ENCODE results near the gene MRPL34.

Gene MRPL34

GRCh38 chr19:17340302-17340870 is 34.7 kb downstream of the MRPL34 start:
- Histone ChIP-seq H3K4me3 (no peak overlapping the region), H3K27ac (no peak overlapping the region), H3K27me3 (no peaks in the 10 kb centered on the region), H3K9me3 (replicated peaks in 1 of 11) (no peaks in the 10 kb centered on the region), H3K36me3 (peaks cover 8 to 41% (median 27%) of the 10 kb centered on the region in 11 experiments; a peak in 20 of 22 replicates), H3K4me1 (peaks cover 22 to 59% (median 29%) of the 10 kb centered on the region in 10 experiments), H3K9ac (no peak overlapping the region), H3K4me2 (peak overlapping the region in 2 of 11 experiments; percentile 12 to 47; a peak in 2 of 22 replicates), H4K20me1 (no peaks in the 10 kb centered on the region)
- TF ChIP-seq Cebpa-rat (IDR thresholded peaks at IDR 0.05), result no peak

- Histone ChIP-seq H3K4me3 (no peak overlapping the region), H4K20me1 (no peaks in the 10 kb centered on the region), H3K27ac (no peak overlapping the region)
Observed at GRCh38 chr19:17340871-17341357, 35.2 kb downstream of the MRPL34 start.

GRCh38 chr19:17341386-17341785 is 35.7 kb downstream of the MRPL34 start:
- peaks cover 16 to 59% (median 24%) of the 10 kb centered on the region in 10 experiments for H3K4me1 ChIP-seq
- TF ChIP-seq Cebpa-rat (IDR thresholded peaks at IDR 0.05), result no peak
- peak overlapping the region in 3 of 11 experiments; percentile 0 to 22 (median 4); a peak in 1 of 22 replicates for H3K9ac ChIP-seq

More at GRCh38 chr19:17340871-17341357, 35.2 kb downstream of the MRPL34 start:
- Histone ChIP-seq H3K9me3 (replicated peaks in 1 of 11) (no peaks in the 10 kb centered on the region), H3K4me2 (0 out of 22 replicates have a peak overlapping the region, but pooled peaks of 1 of the 11 experiments have one; percentile 12), H3K36me3 (peaks cover 8 to 41% (median 27%) of the 10 kb centered on the region in 11 experiments; a peak in 20 of 22 replicates), H3K4me1 (peaks cover 17 to 58% (median 24%) of the 10 kb centered on the region in 10 experiments), H3K9ac (0 out of 22 replicates have a peak overlapping the region, but pooled peaks of 3 of the 11 experiments have one; percentile 0 to 22 (median 4)), H3K27me3 (no peaks in the 10 kb centered on the region)
- no peak for TF ChIP-seq Cebpa-rat (IDR thresholded peaks at IDR 0.05)

GRCh38 chr19:17341845-17342244 is 36.2 kb downstream of the MRPL34 start:
- peaks cover 8 to 41% (median 27%) of the 10 kb centered on the region in 11 experiments; a peak in 20 of 22 replicates for H3K36me3 ChIP-seq
- H4K20me1 ChIP-seq, result no peaks in the 10 kb centered on the region
- H3K9ac ChIP-seq, result 0 out of 22 replicates have a peak overlapping the region, but pooled peaks of 1 of the 11 experiments have one; percentile 0
- no peaks in the 10 kb centered on the region for H3K27me3 ChIP-seq
- H3K27ac ChIP-seq, result no peak overlapping the region
- H3K9me3 ChIP-seq (replicated peaks in 1 of 11), result no peaks in the 10 kb centered on the region
- peaks cover 21 to 64% (median 28%) of the 10 kb centered on the region in 10 experiments for H3K4me1 ChIP-seq
- no peak for TF ChIP-seq Cebpa-rat (IDR thresholded peaks at IDR 0.05)
- no peak overlapping the region for H3K4me2 ChIP-seq
- H3K4me3 ChIP-seq, result no peak overlapping the region

More at GRCh38 chr19:17341386-17341785, 35.7 kb downstream of the MRPL34 start:
- Histone ChIP-seq H3K9me3 (replicated peaks in 1 of 11) (no peaks in the 10 kb centered on the region), H3K36me3 (peaks cover 8 to 41% (median 27%) of the 10 kb centered on the region in 11 experiments; a peak in 20 of 22 replicates), H3K4me2 (0 out of 22 replicates have a peak overlapping the region, but pooled peaks of 1 of the 11 experiments have one; percentile 12), H4K20me1 (no peaks in the 10 kb centered on the region), H3K27ac (no peak overlapping the region), H3K27me3 (no peaks in the 10 kb centered on the region), H3K4me3 (no peak overlapping the region)

- Histone ChIP-seq H4K20me1 (no peaks in the 10 kb centered on the region), H3K9ac (peak overlapping the region in 3 of 11 experiments; percentile 55 to 64 (median 60); a peak in 4 of 22 replicates), H3K27ac (peak overlapping the region in 10 of 11 experiments; percentile 57 to 81 (median 70); a peak in 17 of 22 replicates), H3K4me2 (peak overlapping the region; percentile 62 to 88 (median 82)), H3K27me3 (no peaks in the 10 kb centered on the region), H3K4me3 (no peak overlapping the region), H3K36me3 (peaks cover 6 to 32% (median 19%) of the 10 kb centered on the region in 11 experiments; a peak in 20 of 22 replicates), H3K9me3 (replicated peaks in 1 of 11) (no peaks in the 10 kb centered on the region), H3K4me1 (peaks cover 45 to 75% (median 58%) of the 10 kb centered on the region in 10 experiments)
- TF ChIP-seq Cebpa-rat (IDR thresholded peaks at IDR 0.05), result no peak
Observed at GRCh38 chr19:17346109-17346671, 40.5 kb downstream of the MRPL34 start.

- TF ChIP-seq Cebpa-rat (IDR thresholded peaks at IDR 0.05), result no peak
- H3K4me1 ChIP-seq, result peaks cover 54 to 83% (median 68%) of the 10 kb centered on the region in 10 experiments
- peak overlapping the region in 10 of 11 experiments; percentile 57 to 81 (median 70); a peak in 20 of 22 replicates for H3K27ac ChIP-seq
- peak overlapping the region; percentile 62 to 88 (median 82) for H3K4me2 ChIP-seq
- H4K20me1 ChIP-seq, result no peaks in the 10 kb centered on the region
- peaks cover 0 to 20% (median 8%) of the 10 kb centered on the region in 11 experiments; a peak in 15 of 22 replicates for H3K36me3 ChIP-seq
- H3K9ac ChIP-seq, result peak overlapping the region in 10 of 11 experiments; percentile 24 to 64 (median 56); a peak in 18 of 22 replicates
- H3K9me3 ChIP-seq (replicated peaks in 1 of 11), result no peaks in the 10 kb centered on the region
- H3K4me3 ChIP-seq, result peak overlapping the region in 3 of 10 experiments; percentile 12 to 35 (median 17); a peak in 1 of 20 replicates
- no peaks in the 10 kb centered on the region for H3K27me3 ChIP-seq
Observed at GRCh38 chr19:17347361-17347760, 41.7 kb downstream of the MRPL34 start.

GRCh38 chr19:17347877-17348276 is 42.2 kb downstream of the MRPL34 start:
- H3K4me3 ChIP-seq, result 0 out of 20 replicates have a peak overlapping the region, but pooled peaks of 1 of the 10 experiments have one; percentile 35
- peak overlapping the region; percentile 62 to 88 (median 82) for H3K4me2 ChIP-seq
- no peaks in the 10 kb centered on the region for H3K27me3 ChIP-seq
- H3K9me3 ChIP-seq (replicated peaks in 1 of 11), result no peaks in the 10 kb centered on the region
- H3K27ac ChIP-seq, result peak overlapping the region in 10 of 11 experiments; percentile 57 to 81 (median 70); a peak in 20 of 22 replicates
- H3K4me1 ChIP-seq, result peaks cover 59 to 88% (median 73%) of the 10 kb centered on the region in 10 experiments
- peaks cover 0 to 15% (median 3%) of the 10 kb centered on the region in 11 experiments; a peak in 10 of 22 replicates for H3K36me3 ChIP-seq
- no peaks in the 10 kb centered on the region for H4K20me1 ChIP-seq
- peak overlapping the region in 10 of 11 experiments; percentile 24 to 65 (median 58); a peak in 17 of 22 replicates for H3K9ac ChIP-seq
- TF ChIP-seq Cebpa-rat (IDR thresholded peaks at IDR 0.05), result no peak

GRCh38 chr19:17348700-17349099 is 43.0 kb downstream of the MRPL34 start:
- Histone ChIP-seq H3K27ac (peak overlapping the region in 10 of 11 experiments; percentile 52 to 81 (median 70); a peak in 20 of 22 replicates), H3K9me3 (replicated peaks in 1 of 11) (no peaks in the 10 kb centered on the region), H4K20me1 (no peaks in the 10 kb centered on the region), H3K4me3 (peak overlapping the region in 3 of 10 experiments; percentile 2 to 16 (median 8); a peak in 1 of 20 replicates), H3K27me3 (no peaks in the 10 kb centered on the region), H3K9ac (peak overlapping the region in 10 of 11 experiments; percentile 8 to 65 (median 58); a peak in 14 of 22 replicates), H3K4me1 (peaks cover 66 to 89% (median 81%) of the 10 kb centered on the region in 10 experiments), H3K36me3 (peaks cover 0 to 7% (median 0%) of the 10 kb centered on the region in 11 experiments; a peak in 5 of 22 replicates), H3K4me2 (peak overlapping the region; percentile 62 to 88 (median 82))
- TF ChIP-seq Cebpa-rat (IDR thresholded peaks at IDR 0.05), result no peak
